Bronchial epithelial cell (primary cell): ENCODE data around the gene MLLT1. TPM values are rescaled to one million over a fixed set of nuclear protein-coding genes. Genes with fewer than 3 reads are reported as not detected.

ENCODE experiments used
- DNase-seq: peaks from one replicate; pipeline ENCODE4 v3.0.0-alpha.2; 2010; ENCODE audit warnings: low read depth
- FAIRE-seq: peaks from 2 replicates; lab custom pipeline; 2011; peaks lifted over from hg19 to GRCh38; lab: Jason Lieb, UNC
- H3K27me3 ChIP-seq: 2 replicates; pipeline ENCODE4 v1.5.1; 2011; ENCODE audit warnings: low read length; ENCODE audit not compliant: control insufficient read depth, insufficient read depth
- H3K36me3 ChIP-seq: 2 replicates; pipeline ENCODE4 v1.5.1; 2011; ENCODE audit warnings: low read length; ENCODE audit not compliant: control insufficient read depth, insufficient read depth
- H3K4me3 ChIP-seq: 2 replicates; pipeline ENCODE4 v1.5.1; 2011; ENCODE audit warnings: mild to moderate bottlenecking, low read depth, low read length, control low read depth
- total RNA-seq: library from RNA; depleted of rRNA; stranded (reverse); fragments of >200 nt; gene quantifications from 2 replicates; pipeline ENCODE4 v1.2.1, GENCODE V29; 2014
- TF ChIP-seq, protein P1 (sequence below): IDR thresholded peaks from 2 replicates; pipeline ENCODE4 v1.5.1; 2011; ENCODE audit warnings: mild to moderate bottlenecking, moderate library complexity, low read length, control low read depth, inconsistent platforms; ENCODE audit not compliant: insufficient read depth, severe bottlenecking

Gene MLLT1
- total RNA-seq, 1 donor from 2014 or later = 2.6 TPM

GRCh38 chr19:6261883-6262282, 17.9 kb downstream of the MLLT1 start:
- DNase-seq = no peak
- Histone ChIP-seq H3K27me3 (no peaks in the 10 kb centered on the region), H3K4me3 (no peak overlapping the region), H3K36me3 (peaks cover 20% of the 10 kb centered on the region)
- TF ChIP-seq, protein P1, sequence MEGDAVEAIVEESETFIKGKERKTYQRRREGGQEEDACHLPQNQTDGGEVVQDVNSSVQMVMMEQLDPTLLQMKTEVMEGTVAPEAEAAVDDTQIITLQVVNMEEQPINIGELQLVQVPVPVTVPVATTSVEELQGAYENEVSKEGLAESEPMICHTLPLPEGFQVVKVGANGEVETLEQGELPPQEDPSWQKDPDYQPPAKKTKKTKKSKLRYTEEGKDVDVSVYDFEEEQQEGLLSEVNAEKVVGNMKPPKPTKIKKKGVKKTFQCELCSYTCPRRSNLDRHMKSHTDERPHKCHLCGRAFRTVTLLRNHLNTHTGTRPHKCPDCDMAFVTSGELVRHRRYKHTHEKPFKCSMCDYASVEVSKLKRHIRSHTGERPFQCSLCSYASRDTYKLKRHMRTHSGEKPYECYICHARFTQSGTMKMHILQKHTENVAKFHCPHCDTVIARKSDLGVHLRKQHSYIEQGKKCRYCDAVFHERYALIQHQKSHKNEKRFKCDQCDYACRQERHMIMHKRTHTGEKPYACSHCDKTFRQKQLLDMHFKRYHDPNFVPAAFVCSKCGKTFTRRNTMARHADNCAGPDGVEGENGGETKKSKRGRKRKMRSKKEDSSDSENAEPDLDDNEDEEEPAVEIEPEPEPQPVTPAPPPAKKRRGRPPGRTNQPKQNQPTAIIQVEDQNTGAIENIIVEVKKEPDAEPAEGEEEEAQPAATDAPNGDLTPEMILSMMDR = no peak
- FAIRE-seq = no peak

- H3K4me3 ChIP-seq = no peak overlapping the region
- H3K36me3 ChIP-seq = peaks cover 19% of the 10 kb centered on the region
- TF ChIP-seq, protein P1 = peak; percentile 58
- DNase-seq (no peak), FAIRE-seq (no peak)
- no peaks in the 10 kb centered on the region for H3K27me3 ChIP-seq
These were observed 18.7 kb downstream of the MLLT1 start for GRCh38 chr19:6260912-6261650.

DNA sequence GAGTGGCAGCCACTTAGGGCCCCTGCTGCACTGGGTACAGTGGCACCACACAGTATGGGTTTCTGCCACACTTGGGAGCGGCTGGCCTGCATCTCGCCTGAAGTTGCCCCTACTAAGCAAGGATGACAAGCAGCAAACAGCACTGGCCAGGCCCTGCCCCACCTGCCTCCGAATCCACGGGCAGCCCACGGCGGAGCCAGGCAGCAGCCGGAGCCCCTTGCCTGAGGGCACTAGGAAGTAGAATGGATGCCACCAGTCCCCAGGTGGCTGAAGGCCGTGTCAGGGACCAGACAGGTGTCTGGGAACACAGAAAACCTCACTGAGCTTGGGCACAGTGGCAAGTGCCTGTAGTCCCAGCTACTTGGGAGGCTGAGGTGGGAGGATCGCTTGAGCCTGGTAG, 19.4 kb downstream of the MLLT1 start:
- peaks cover 19% of the 10 kb centered on the region for H3K36me3 ChIP-seq
- DNase-seq = no peak
- FAIRE-seq = no peak
- TF ChIP-seq, protein P1 = no peak
- H3K27me3 ChIP-seq = no peaks in the 10 kb centered on the region
- H3K4me3 ChIP-seq = no peak overlapping the region

GRCh38 chr19:6259312-6259861, 20.4 kb downstream of the MLLT1 start:
- no peak overlapping the region for H3K4me3 ChIP-seq
- peaks cover 19% of the 10 kb centered on the region for H3K36me3 ChIP-seq
- FAIRE-seq (no peak), DNase-seq (no peak)
- H3K27me3 ChIP-seq = no peaks in the 10 kb centered on the region
- TF ChIP-seq, protein P1 = no peak

GRCh38 chr19:6258812-6259311, 20.9 kb downstream of the MLLT1 start:
- peaks cover 19% of the 10 kb centered on the region for H3K36me3 ChIP-seq
- TF ChIP-seq, protein P1 = no peak
- FAIRE-seq = peak; percentile 55
- no peaks in the 10 kb centered on the region for H3K27me3 ChIP-seq
- H3K4me3 ChIP-seq = no peak overlapping the region
- no peak for DNase-seq
